Gastroesophageal sphincter (tissue), 3 donors: ENCODE data around the gene LY6G6D.

Experiments
- CTCF ChIP-seq, 4 experiments: fragments of 200-600 bp in 2 of 4; fragments of 450-650 bp in 2 of 4; sonication (generic) in 1 of 4; IDR thresholded peaks; one replicate each; pipeline ENCODE4 v1.5.1; 2017 to 2019; ENCODE audit warnings: antibody characterized with exemption in 4 of 4, mild to moderate bottlenecking in 2 of 4, moderate library complexity in 2 of 4
- EP300 ChIP-seq: sonication (generic); formaldehyde crosslinking; IDR thresholded peaks from one replicate; pipeline ENCODE4 v1.6.1; 2017; ENCODE audit warnings: antibody characterized with exemption, mild to moderate bottlenecking
- POLR2A ChIP-seq, 2 donors: fragments of 450-650 bp; IDR thresholded peaks; one replicate each; pipeline ENCODE4 v1.6.1; 2017; ENCODE audit warnings: antibody characterized with exemption in 2 of 2, mild to moderate bottlenecking in 2 of 2, moderate library complexity in 1 of 2
- POLR2AphosphoS5 ChIP-seq: sonication (generic); formaldehyde crosslinking; IDR thresholded peaks from one replicate; pipeline ENCODE4 v1.6.1; 2017; ENCODE audit warnings: antibody characterized with exemption

- TF ChIP-seq POLR2AphosphoS5 (no peak), POLR2A (IDR thresholded peaks at IDR 0.05) (no peak), CTCF (IDR thresholded peaks at IDR 0.05) (no peak), EP300 (no peak)
Measured at GRCh38 chr6:31762356-31762755, 47.2 kb downstream of the LY6G6D start, which contains the start of gene SAPCD1.
